HepG2 (cell line): ENCODE measurements around the gene ANKLE1. TPM values are rescaled to one million over a fixed set of nuclear protein-coding genes. Genes with fewer than 3 reads are reported as not detected.

Source experiments
- ATAC-seq: fragments of 200-7000 bp; cut with Tn5 transposase; 3 replicates; pipeline ENCODE4 v1.9.1; 2020; ENCODE audit warnings: mild to moderate bottlenecking, moderate library complexity
- BruUV-seq: library from RNA; stranded (reverse); fragments of 400-500 nt; replicated peaks from 2 replicates; lab custom pipeline; 2021; lab: Mats Ljungman, UMichigan
- CTCF ChIA-PET: fragments of 300-600 bp; formaldehyde crosslinking; extraction: SDS; loops from one replicate; lab custom pipeline; 2021; ENCODE audit warnings: low total read pairs, inconsistent platforms, low intra/inter-chr PET ratio; lab: Yijun Ruan, JAX
- POLR2A ChIA-PET: fragments of 350-600 bp; sonication (Branson Sonifier 250); formaldehyde crosslinking; loops from one replicate; lab custom pipeline; 2020; ENCODE audit warnings: antibody characterized with exemption, inconsistent platforms; lab: Yijun Ruan, JAX
- DNase-seq: peaks from one replicate; pipeline ENCODE4 v3.0.0-alpha.2; 2015; ENCODE audit warnings: low spot score
- FAIRE-seq: peaks from 3 replicates; lab custom pipeline; 2011; peaks lifted over from hg19 to GRCh38; lab: Jason Lieb, UNC
- H2AFZ ChIP-seq: one replicate; pipeline ENCODE4 v1.6.1; 2011; ENCODE audit warnings: low read length, inconsistent platforms
- H3K27ac ChIP-seq: fragments of 300-600 bp; 3 replicates; pipeline ENCODE4 v1.8.0; 2011; ENCODE audit warnings: mixed run types, mild to moderate bottlenecking, mixed read lengths, low read length, inconsistent platforms; ENCODE audit not compliant: insufficient read depth; ENCODE audit errors: extremely low read length
- H3K27me3 ChIP-seq, 2 experiments: fragments of 200-600 bp in 1 of 2; 2 replicates in 1 of 2; 3 replicates in 1 of 2; pipeline versions ENCODE4 v1.6.0 to v1.8.0; 2011; ENCODE audit warnings: low read length in 2 of 2, mild to moderate bottlenecking in 2 of 2, moderate library complexity in 2 of 2, inconsistent platforms in 1 of 2; ENCODE audit not compliant: insufficient read depth in 2 of 2, control insufficient read depth in 1 of 2
- H3K36me3 ChIP-seq, 2 experiments: fragments of 200-600 bp in 1 of 2; replicated peaks in 1 of 2; 2 replicates in 1 of 2; 3 replicates in 1 of 2; pipeline versions ENCODE4 v1.5.1 to v1.8.0; 2011; ENCODE audit warnings: low read length in 2 of 2, inconsistent platforms in 1 of 2; ENCODE audit not compliant: insufficient read depth in 2 of 2, control insufficient read depth in 1 of 2
- H3K4me1 ChIP-seq: 2 replicates; pipeline ENCODE4 v1.5.1; 2012; ENCODE audit warnings: low read length, inconsistent platforms; ENCODE audit not compliant: insufficient read depth
- H3K4me2 ChIP-seq: 2 replicates; pipeline ENCODE4 v1.6.0; 2011; ENCODE audit warnings: low read depth, low read length, inconsistent platforms
- H3K4me3 ChIP-seq, 3 experiments: fragments of 200-600 bp in 1 of 3; sonication (generic), shearing (Covaris generic) in 1 of 3; replicated peaks in 1 of 3; 2 replicates each; pipeline ENCODE4 v1.5.1; 2011 to 2016; ENCODE audit warnings: low read length in 3 of 3, inconsistent platforms in 2 of 3, low read depth in 2 of 3, mild to moderate bottlenecking in 2 of 3, control low read depth in 1 of 3, mixed read lengths in 1 of 3; ENCODE audit not compliant: insufficient read depth in 1 of 3
- H3K79me2 ChIP-seq: one replicate; pipeline ENCODE4 v1.6.1; 2011; ENCODE audit warnings: low read length, inconsistent platforms; ENCODE audit not compliant: insufficient read depth
- H3K9ac ChIP-seq: 2 replicates; pipeline ENCODE4 v1.6.0; 2011; ENCODE audit warnings: mild to moderate bottlenecking, low read depth, low read length, inconsistent platforms; ENCODE audit not compliant: insufficient read depth
- H3K9me3 ChIP-seq: 2 replicates; pipeline ENCODE4 v1.5.1; 2012; ENCODE audit warnings: mild to moderate bottlenecking, low read length
- H4K20me1 ChIP-seq: 2 replicates; pipeline ENCODE4 v1.6.0; 2011; ENCODE audit warnings: inconsistent platforms, mild to moderate bottlenecking, low read length, moderate library complexity; ENCODE audit not compliant: insufficient read depth
- XBP1 ChIP-seq: sonication (generic); formaldehyde crosslinking; IDR thresholded peaks from 2 replicates; pipeline ENCODE4 v1.5.0; 2020; ENCODE audit warnings: missing genetic modification reagents
- ZBTB4 ChIP-seq: sonication (generic); formaldehyde crosslinking; IDR thresholded peaks from 2 replicates; pipeline ENCODE4 v1.4.0; 2020; ENCODE audit warnings: missing genetic modification reagents, mild to moderate bottlenecking, borderline replicate concordance
- ZNF567 ChIP-seq: sonication (generic); formaldehyde crosslinking; IDR thresholded peaks from 2 replicates; pipeline ENCODE4 v1.8.1; 2023; ENCODE audit warnings: mild to moderate bottlenecking, missing genetic modification reagents, borderline replicate concordance
- ZNF598 ChIP-seq: sonication (generic); formaldehyde crosslinking; IDR thresholded peaks from 2 replicates; pipeline ENCODE4 v1.5.1; 2020; ENCODE audit warnings: mild to moderate bottlenecking, missing genetic modification reagents, borderline replicate concordance
- WGBS: methylation state at CpG from one replicate; pipeline ENCODE4 v1.1.6; 2017; ENCODE audit warnings: low lambda C conversion rate; 5-methylcytosine and 5-hydroxymethylcytosine counted together
- in situ Hi-C: cut with HindIII; loops from 2 replicates; pipeline ENCODE4 v1.10.0; 2017; ENCODE audit warnings: low pct_unique_long_range_greater_than_20kb; ENCODE audit not compliant: extremely low pct_ligation_motif_present
- intact Hi-C: fragments of 100-400 bp; cut with micrococcal nuclease; formaldehyde crosslinking; loops from one replicate; pipeline ENCODE4 v1.10.0; 2022; ENCODE audit not compliant: unreplicated experiment
- polyA plus RNA-seq, 8 experiments: library from polyadenylated mRNA; depleted of rRNA in 3 of 8; stranded (reverse) in 7 of 8; unstranded in 1 of 8; fragments of >200 nt; fragmentation: Illumina TruSeq in 4 of 8; extraction: Trizol in 4 of 8; gene quantifications; 2 replicates each; pipeline versions ENCODE4 v1.2.1 to v1.2.3, GENCODE V29; 2011 to 2016; ENCODE audit warnings: low read depth in 4 of 8, missing spikeins in 1 of 8, mixed read lengths in 1 of 8; ENCODE audit not compliant: insufficient read depth in 1 of 8
- total RNA-seq, 5 experiments: library from RNA; depleted of rRNA; stranded (reverse); fragments of >200 nt; fragmentation: Illumina TruSeq; extraction: Trizol; gene quantifications; 2 replicates each; pipeline ENCODE4 v1.2.3, GENCODE V29; 2016; ENCODE audit warnings: low read depth in 1 of 5
- TF ChIP-seq, protein P1 (sequence below): sonication (generic); formaldehyde crosslinking; IDR thresholded peaks from 2 replicates; pipeline ENCODE4 v1.4.0; 2020; ENCODE audit warnings: missing genetic modification reagents
- TF ChIP-seq, protein P2 (sequence below): sonication (generic); formaldehyde crosslinking; IDR thresholded peaks from 2 replicates; pipeline ENCODE4 v1.4.0; 2020; ENCODE audit warnings: missing genetic modification reagents, borderline replicate concordance
- TF ChIP-seq, protein P3 (sequence below): sonication (generic); formaldehyde crosslinking; IDR thresholded peaks from 2 replicates; pipeline ENCODE4 v1.5.1; 2020; ENCODE audit warnings: missing genetic modification reagents, mild to moderate bottlenecking, borderline replicate concordance
- TF ChIP-seq, protein P4 (sequence below): sonication (generic); formaldehyde crosslinking; IDR thresholded peaks from 2 replicates; pipeline ENCODE4 v1.4.0; 2020; ENCODE audit warnings: low read depth, mild to moderate bottlenecking, missing genetic modification reagents

ANKLE1 gene
- total and polyA plus RNA-seq, 2 of the 13 experiments (the other 11 are each of a cell fraction or from before 2014, with no cell fraction given): 0.69 to 1.5 TPM

DNA sequence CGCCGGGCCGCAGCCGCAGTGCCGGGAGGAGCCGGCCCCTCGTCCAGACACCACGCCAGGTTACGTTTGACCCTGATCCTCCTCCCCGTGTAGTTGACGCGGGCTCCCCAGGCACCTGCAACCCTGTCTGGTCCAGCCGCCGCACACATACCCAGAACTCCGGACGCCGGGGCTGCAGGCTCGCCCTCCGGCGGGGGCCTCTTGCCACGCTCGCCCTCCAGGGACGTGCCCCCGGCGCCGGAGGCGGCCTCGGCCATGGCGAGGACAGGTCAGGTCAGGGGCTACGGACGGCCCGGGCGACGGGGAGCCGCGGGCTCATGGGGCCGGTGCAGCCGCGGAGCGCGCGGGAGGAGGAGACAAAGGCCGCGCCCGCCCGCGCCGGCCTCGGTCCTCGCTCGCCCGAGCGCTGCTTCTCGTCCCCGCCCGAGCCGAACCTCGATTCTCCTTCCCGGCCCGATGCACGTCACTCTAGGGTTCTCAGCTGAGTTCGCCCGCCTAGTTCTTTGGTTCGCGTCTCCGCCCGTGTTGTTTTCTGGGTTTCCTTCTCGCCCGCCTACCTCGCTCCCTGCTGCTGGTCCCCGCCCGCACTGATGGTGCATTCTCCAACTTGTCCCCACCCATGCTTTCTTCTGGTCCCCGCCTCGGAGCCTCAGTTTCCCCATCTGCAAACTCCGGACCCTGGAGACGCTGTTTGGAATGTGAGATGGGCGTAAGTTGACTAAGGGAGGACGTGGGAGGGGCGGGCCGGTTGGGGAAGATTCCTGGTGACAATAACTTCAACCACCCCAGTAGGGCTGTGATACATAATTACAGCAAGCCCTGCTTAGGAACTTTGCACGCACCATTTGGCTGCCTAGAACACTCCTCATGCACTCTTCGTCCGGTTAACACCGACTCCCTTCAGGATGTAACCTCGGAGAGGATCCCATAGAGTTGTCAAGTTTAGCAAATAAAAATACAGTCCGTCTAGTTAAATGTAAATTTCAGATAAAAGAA is 53.0 kb downstream of the ANKLE1 start, which contains the start of gene ANO8:
Gene ANO8, minus strand, starts transcription at position 442 of the 996 bp plus-strand sequence. Its CDS starts 185 bp downstream, at position 257.
- POLR2A ChIA-PET: interaction anchor here (0.6 to 3.7 kb wide), 7 partner anchors 17 to 120 kb away, joined by 3 to 37 read pairs (median 4); partner anchors contain the start of genes DDA1 and USE1
- Histone ChIP-seq H3K4me1 (peaks cover 55% of the 10 kb centered on the region), H3K79me2 (peaks cover 7% of the 10 kb centered on the region), H3K4me2 (peak within 1 kb of the TSS; percentile 91), H3K27me3 (no peaks in the 10 kb centered on the region; a peak in 1 of 5 replicates), H3K27ac (peak within 1 kb of the TSS; percentile 68), H4K20me1 (no peaks in the 10 kb centered on the region), H3K9me3 (no peaks in the 10 kb centered on the region), H3K36me3 (0 out of 5 replicates have a peak, but pooled peaks cover 0 to 4% of the 10 kb centered on the region in 2 experiments), H3K4me3 (peak within 1 kb of the TSS; percentile 70 to 91 (median 77)), H2AFZ (peak within 1 kb of the TSS; percentile 54), H3K9ac (peak within 1 kb of the TSS; percentile 82)
- intact Hi-C loops (loop anchor here (5.0 kb wide), 1 partner anchor 73 kb away; the partner anchor contains the start of gene BST2), in situ Hi-C loops (no loop called here)
- FAIRE-seq: peak; percentile 64
- peak; percentile 61 for ATAC-seq
- 4% methylated on average over 34 of the region's 86 CpGs for WGBS
- BruUV-seq: no TSS peak
- peak; percentile 91 for DNase-seq
- CTCF ChIA-PET: no interaction called here
- TF ChIP-seq, protein P1, sequence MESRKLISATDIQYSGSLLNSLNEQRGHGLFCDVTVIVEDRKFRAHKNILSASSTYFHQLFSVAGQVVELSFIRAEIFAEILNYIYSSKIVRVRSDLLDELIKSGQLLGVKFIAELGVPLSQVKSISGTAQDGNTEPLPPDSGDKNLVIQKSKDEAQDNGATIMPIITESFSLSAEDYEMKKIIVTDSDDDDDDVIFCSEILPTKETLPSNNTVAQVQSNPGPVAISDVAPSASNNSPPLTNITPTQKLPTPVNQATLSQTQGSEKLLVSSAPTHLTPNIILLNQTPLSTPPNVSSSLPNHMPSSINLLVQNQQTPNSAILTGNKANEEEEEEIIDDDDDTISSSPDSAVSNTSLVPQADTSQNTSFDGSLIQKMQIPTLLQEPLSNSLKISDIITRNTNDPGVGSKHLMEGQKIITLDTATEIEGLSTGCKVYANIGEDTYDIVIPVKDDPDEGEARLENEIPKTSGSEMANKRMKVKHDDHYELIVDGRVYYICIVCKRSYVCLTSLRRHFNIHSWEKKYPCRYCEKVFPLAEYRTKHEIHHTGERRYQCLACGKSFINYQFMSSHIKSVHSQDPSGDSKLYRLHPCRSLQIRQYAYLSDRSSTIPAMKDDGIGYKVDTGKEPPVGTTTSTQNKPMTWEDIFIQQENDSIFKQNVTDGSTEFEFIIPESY: no peak
- TF ChIP-seq ZNF598 (CRISPR knock-in tag): peak; percentile 64; the same call in 1 of the 2 replicates
- no peak for TF ChIP-seq ZNF567 (CRISPR knock-in tag)
- TF ChIP-seq, protein P2, sequence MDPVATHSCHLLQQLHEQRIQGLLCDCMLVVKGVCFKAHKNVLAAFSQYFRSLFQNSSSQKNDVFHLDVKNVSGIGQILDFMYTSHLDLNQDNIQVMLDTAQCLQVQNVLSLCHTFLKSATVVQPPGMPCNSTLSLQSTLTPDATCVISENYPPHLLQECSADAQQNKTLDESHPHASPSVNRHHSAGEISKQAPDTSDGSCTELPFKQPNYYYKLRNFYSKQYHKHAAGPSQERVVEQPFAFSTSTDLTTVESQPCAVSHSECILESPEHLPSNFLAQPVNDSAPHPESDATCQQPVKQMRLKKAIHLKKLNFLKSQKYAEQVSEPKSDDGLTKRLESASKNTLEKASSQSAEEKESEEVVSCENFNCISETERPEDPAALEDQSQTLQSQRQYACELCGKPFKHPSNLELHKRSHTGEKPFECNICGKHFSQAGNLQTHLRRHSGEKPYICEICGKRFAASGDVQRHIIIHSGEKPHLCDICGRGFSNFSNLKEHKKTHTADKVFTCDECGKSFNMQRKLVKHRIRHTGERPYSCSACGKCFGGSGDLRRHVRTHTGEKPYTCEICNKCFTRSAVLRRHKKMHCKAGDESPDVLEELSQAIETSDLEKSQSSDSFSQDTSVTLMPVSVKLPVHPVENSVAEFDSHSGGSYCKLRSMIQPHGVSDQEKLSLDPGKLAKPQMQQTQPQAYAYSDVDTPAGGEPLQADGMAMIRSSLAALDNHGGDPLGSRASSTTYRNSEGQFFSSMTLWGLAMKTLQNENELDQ (CRISPR knock-in tag): no peak
- TF ChIP-seq, protein P3, sequence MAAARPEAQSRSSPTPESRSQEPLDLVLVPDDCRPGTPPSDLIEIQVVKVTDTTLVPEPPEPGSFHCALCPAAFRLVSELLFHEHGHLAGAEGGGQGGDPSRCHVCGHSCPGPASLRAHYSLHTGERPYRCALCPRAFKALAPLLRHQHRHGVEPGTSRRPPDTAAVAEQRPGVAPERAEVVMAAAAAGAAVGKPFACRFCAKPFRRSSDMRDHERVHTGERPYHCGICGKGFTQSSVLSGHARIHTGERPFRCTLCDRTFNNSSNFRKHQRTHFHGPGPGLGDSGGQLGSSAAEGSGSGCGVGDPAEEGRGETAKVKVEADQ (CRISPR knock-in tag): no peak
- no peak for TF ChIP-seq ZBTB4 (CRISPR knock-in tag)
- TF ChIP-seq, protein P4, sequence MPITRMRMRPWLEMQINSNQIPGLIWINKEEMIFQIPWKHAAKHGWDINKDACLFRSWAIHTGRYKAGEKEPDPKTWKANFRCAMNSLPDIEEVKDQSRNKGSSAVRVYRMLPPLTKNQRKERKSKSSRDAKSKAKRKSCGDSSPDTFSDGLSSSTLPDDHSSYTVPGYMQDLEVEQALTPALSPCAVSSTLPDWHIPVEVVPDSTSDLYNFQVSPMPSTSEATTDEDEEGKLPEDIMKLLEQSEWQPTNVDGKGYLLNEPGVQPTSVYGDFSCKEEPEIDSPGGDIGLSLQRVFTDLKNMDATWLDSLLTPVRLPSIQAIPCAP: no peak
- no peak for TF ChIP-seq XBP1
